B cell (primary cell): Measurements from ENCODE around the gene EIF2S1. TPM values are rescaled to one million over a fixed set of nuclear protein-coding genes. Genes with fewer than 3 reads are reported as not detected.

Source experiments
- ATAC-seq: fragments of 200-7000 bp; cut with Tn5 transposase; one replicate; pipeline ENCODE4 v1.10.0; 2021; ENCODE audit warnings: low read depth, mild to moderate bottlenecking, moderate number of reproducible peaks, moderate library complexity
- CTCF ChIA-PET: fragments of 350-600 bp; sonication (Branson Sonifier 250); formaldehyde crosslinking; loops from one replicate; lab custom pipeline; 2021; ENCODE audit warnings: antibody characterized with exemption, inconsistent platforms; lab: Charles Lee
- POLR2A ChIA-PET: fragments of 350-600 bp; sonication (Branson Sonifier 250); formaldehyde crosslinking; loops from one replicate; lab custom pipeline; 2021; ENCODE audit warnings: antibody characterized with exemption; lab: Charles Lee
- DNase-seq: peaks from one replicate; pipeline ENCODE4 v3.0.0; 2013
- H2AFZ ChIP-seq: 2 replicates; pipeline ENCODE4 v1.6.1; 2012; ENCODE audit warnings: mild to moderate bottlenecking, low read depth, low read length; ENCODE audit not compliant: insufficient read depth, poor library complexity, severe bottlenecking
- H3K27ac ChIP-seq, 2 donors: 1 replicate in 1 of 2; 2 replicates in 1 of 2; pipeline ENCODE4 v1.5.1; 2012 to 2013; ENCODE audit warnings: low read length in 2 of 2, mild to moderate bottlenecking in 2 of 2, moderate library complexity in 1 of 2
- H3K27me3 ChIP-seq, 4 experiments: fragments of 200-600 bp in 1 of 4; sonication (generic) in 1 of 4; replicated peaks in 1 of 4; 1 replicate in 2 of 4; 2 replicates in 2 of 4; pipeline versions ENCODE4 v1.6.1 to v1.7.0; 2013 to 2016; ENCODE audit warnings: low read length in 3 of 4, mild to moderate bottlenecking in 2 of 4, mixed read lengths in 1 of 4, moderate library complexity in 1 of 4; ENCODE audit not compliant: insufficient read depth in 4 of 4, control insufficient read depth in 3 of 4; ENCODE audit errors: control extremely low read depth in 1 of 4
- H3K36me3 ChIP-seq, 2 experiments: replicated peaks in 1 of 2; 1 replicate in 1 of 2; 2 replicates in 1 of 2; pipeline versions ENCODE4 v1.6.1 to v1.7.1; 2013; ENCODE audit warnings: low read length in 1 of 2; ENCODE audit not compliant: insufficient read depth in 2 of 2, control insufficient read depth in 1 of 2; ENCODE audit errors: control extremely low read depth in 1 of 2, extremely low read depth in 1 of 2
- H3K4me1 ChIP-seq, 2 donors: fragments of 200-600 bp in 1 of 2; sonication (generic) in 1 of 2; 1 replicate in 1 of 2; 2 replicates in 1 of 2; pipeline versions ENCODE4 v1.5.1 to v1.6.1; 2013 to 2017; ENCODE audit warnings: low read length in 2 of 2; ENCODE audit not compliant: control insufficient read depth in 2 of 2, insufficient read depth in 2 of 2
- H3K4me2 ChIP-seq: replicated peaks from 2 replicates; pipeline ENCODE3; 2012; ENCODE audit warnings: mild to moderate bottlenecking, low read depth, low read length; ENCODE audit not compliant: poor library complexity, severe bottlenecking
- H3K4me3 ChIP-seq, 5 experiments: fragments of 200-600 bp in 1 of 5; sonication (generic) in 1 of 5; 1 replicate in 3 of 5; 2 replicates in 2 of 5; pipeline versions ENCODE4 v1.5.1 to v1.7.0; 2011 to 2016; ENCODE audit warnings: low read length in 4 of 5, mild to moderate bottlenecking in 4 of 5, low read depth in 2 of 5, control low read depth in 1 of 5, moderate library complexity in 1 of 5; ENCODE audit not compliant: insufficient read depth in 1 of 5; ENCODE audit errors: control extremely low read depth in 1 of 5, extremely low read depth in 1 of 5
- H3K79me2 ChIP-seq: fragments of 200-600 bp; sonication (generic); one replicate; pipeline ENCODE4 v1.6.0; 2016; ENCODE audit warnings: low read length; ENCODE audit not compliant: control insufficient read depth, insufficient read depth
- H3K9ac ChIP-seq: fragments of 200-600 bp; sonication (generic); 2 replicates; pipeline ENCODE4 v1.6.1; 2017; ENCODE audit warnings: mild to moderate bottlenecking, low read length, moderate library complexity
- H3K9me3 ChIP-seq, 3 donors: one replicate each; pipeline versions ENCODE4 v1.6.1 to v1.7.1; 2013; ENCODE audit warnings: low read length in 2 of 3; ENCODE audit not compliant: control insufficient read depth in 2 of 3, insufficient read depth in 1 of 3; ENCODE audit errors: control extremely low read depth in 1 of 3
- H4K20me1 ChIP-seq: 2 replicates; pipeline ENCODE4 v1.6.0; 2012; ENCODE audit warnings: mild to moderate bottlenecking, low read length; ENCODE audit not compliant: insufficient read depth, control insufficient read depth, poor library complexity, severe bottlenecking
- H3K27ac Mint-ChIP-seq: one replicate; pipeline ENCODE4 v1.8.0; 2021; ENCODE audit warnings: mixed read lengths
- H3K27me3 Mint-ChIP-seq: one replicate; pipeline ENCODE4 v1.8.0; 2021; ENCODE audit warnings: mixed read lengths
- H3K4me1 Mint-ChIP-seq: one replicate; pipeline ENCODE4 v1.8.0; 2021; ENCODE audit warnings: mixed read lengths
- H3K4me3 Mint-ChIP-seq: one replicate; pipeline ENCODE4 v1.8.0; 2021; ENCODE audit warnings: mixed read lengths
- H3K9me3 Mint-ChIP-seq: one replicate; pipeline ENCODE4 v1.8.0; 2022; ENCODE audit warnings: mixed read lengths; ENCODE audit not compliant: insufficient read depth
- EZH2 ChIP-seq: IDR thresholded peaks from 2 replicates; pipeline ENCODE4 v1.6.1; 2012; ENCODE audit warnings: borderline replicate concordance, low read depth, mild to moderate bottlenecking, moderate library complexity, low read length; ENCODE audit not compliant: insufficient read depth, poor library complexity, severe bottlenecking
- WGBS: methylation state at CpG from one replicate; pipeline ENCODE4 v1.1.5; 2013; ENCODE audit warnings: missing lambda C conversion rate; ENCODE audit not compliant: insufficient coverage; 5-methylcytosine and 5-hydroxymethylcytosine counted together
- intact Hi-C: fragments of 100-400 bp; cut with micrococcal nuclease; formaldehyde crosslinking; loops from one replicate; pipeline ENCODE4 v1.10.0; 2022
- polyA plus RNA-seq: library from polyadenylated mRNA; depleted of rRNA; stranded (reverse); fragments of >200 nt; gene quantifications from 2 replicates; pipeline ENCODE4 v1.2.3, GENCODE V29; 2012
- total RNA-seq, 2 donors: library from RNA; stranded (reverse); fragments of 120-200 nt in 1 of 2; gene quantifications; 1 replicate in 1 of 2; 2 replicates in 1 of 2; pipeline versions ENCODE4 v1.2.3 to v1.2.4, GENCODE V29; 2013 to 2022
- TF ChIP-seq, protein P1 (sequence below): fragments of 200-600 bp; IDR thresholded peaks from one replicate; pipeline ENCODE4 v1.8.0; 2022; ENCODE audit warnings: antibody characterized with exemption, mild to moderate bottlenecking

The EIF2S1 gene
- total and polyA plus RNA-seq, 2 donors (not counting 1 experiment from before 2014, with no cell fraction given): 10.4 to 39.9 TPM

- Histone ChIP-seq H3K27me3 (no peaks in the 10 kb centered on the region), H4K20me1 (peaks cover 6% of the 10 kb centered on the region), H2AFZ (no peak overlapping the region), H3K27ac (no peak overlapping the region), H3K9me3 (no peaks in the 10 kb centered on the region), H3K36me3 (peaks cover 12 to 30% of the 10 kb centered on the region in 2 experiments), H3K79me2 (peaks cover 45% of the 10 kb centered on the region), H3K4me3 (no peak overlapping the region), H3K4me2 (no peak overlapping the region), H3K4me1 (no peaks in the 10 kb centered on the region), H3K9ac (no peak overlapping the region)
- ChIA-PET POLR2A (no interaction called here), CTCF (no interaction called here)
- Mint-ChIP-seq H3K4me1 (peaks cover 2% of the 10 kb centered on the region), H3K27me3 (no peaks in the 10 kb centered on the region), H3K27ac (no peak overlapping the region), H3K4me3 (no peak overlapping the region), H3K9me3 (no peaks in the 10 kb centered on the region)
- no peak for DNase-seq
- TF ChIP-seq, protein P1, sequence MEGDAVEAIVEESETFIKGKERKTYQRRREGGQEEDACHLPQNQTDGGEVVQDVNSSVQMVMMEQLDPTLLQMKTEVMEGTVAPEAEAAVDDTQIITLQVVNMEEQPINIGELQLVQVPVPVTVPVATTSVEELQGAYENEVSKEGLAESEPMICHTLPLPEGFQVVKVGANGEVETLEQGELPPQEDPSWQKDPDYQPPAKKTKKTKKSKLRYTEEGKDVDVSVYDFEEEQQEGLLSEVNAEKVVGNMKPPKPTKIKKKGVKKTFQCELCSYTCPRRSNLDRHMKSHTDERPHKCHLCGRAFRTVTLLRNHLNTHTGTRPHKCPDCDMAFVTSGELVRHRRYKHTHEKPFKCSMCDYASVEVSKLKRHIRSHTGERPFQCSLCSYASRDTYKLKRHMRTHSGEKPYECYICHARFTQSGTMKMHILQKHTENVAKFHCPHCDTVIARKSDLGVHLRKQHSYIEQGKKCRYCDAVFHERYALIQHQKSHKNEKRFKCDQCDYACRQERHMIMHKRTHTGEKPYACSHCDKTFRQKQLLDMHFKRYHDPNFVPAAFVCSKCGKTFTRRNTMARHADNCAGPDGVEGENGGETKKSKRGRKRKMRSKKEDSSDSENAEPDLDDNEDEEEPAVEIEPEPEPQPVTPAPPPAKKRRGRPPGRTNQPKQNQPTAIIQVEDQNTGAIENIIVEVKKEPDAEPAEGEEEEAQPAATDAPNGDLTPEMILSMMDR: no peak
- TF ChIP-seq EZH2: no peak
- no peak for ATAC-seq
- intact Hi-C loops: no loop called here
- WGBS: 95% methylated on average over 5 of the region's 5 CpGs
Observed at GRCh38 chr14:67352055-67352454, 8.1 kb upstream of the EIF2S1 start.

GRCh38 chr14:67357186-67357968 lies 2.8 kb upstream of the EIF2S1 start:
- Mint-ChIP-seq H3K4me3 (peak overlapping the region; percentile 46), H3K9me3 (no peaks in the 10 kb centered on the region), H3K27me3 (no peaks in the 10 kb centered on the region), H3K27ac (no peak overlapping the region), H3K4me1 (peaks cover 40% of the 10 kb centered on the region)
- ATAC-seq (no peak), DNase-seq (no peak)
- no peak overlapping the region for H2AFZ ChIP-seq
- WGBS: no CpG with 5 or more reads among the region's 4 CpGs
- ChIA-PET CTCF (interaction anchor here (0.8 to 1.1 kb wide), 2 partner anchors 22 to 72 kb away, joined by 3 read pairs; no protein-coding TSS in a partner anchor), POLR2A (no interaction called here)
- no peaks in the 10 kb centered on the region for H3K27me3 ChIP-seq
- peaks cover 22 to 26% of the 10 kb centered on the region in 2 donors for H3K4me1 ChIP-seq
- intact Hi-C loops: no loop called here
- peaks cover 86% of the 10 kb centered on the region for H3K79me2 ChIP-seq
- TF ChIP-seq, protein P1: no peak
- TF ChIP-seq EZH2: no peak
- peaks cover 17% of the 10 kb centered on the region for H4K20me1 ChIP-seq
- H3K27ac ChIP-seq: no peak overlapping the region
- no peak overlapping the region for H3K4me3 ChIP-seq
- peaks cover 2 to 4% of the 10 kb centered on the region in 2 experiments for H3K36me3 ChIP-seq
- no peak overlapping the region for H3K4me2 ChIP-seq
- H3K9me3 ChIP-seq: no peaks in the 10 kb centered on the region
- H3K9ac ChIP-seq: no peak overlapping the region
